ENCODE results near the gene RAB29. TPM values are rescaled to one million over a fixed set of nuclear protein-coding genes. Genes with fewer than 3 reads are reported as not detected.

The RAB29 gene
- total and polyA plus RNA-seq, 2 donors (not counting 1 experiment from before 2014, with no cell fraction given) = 51.7 to 61.4 TPM

DNA sequence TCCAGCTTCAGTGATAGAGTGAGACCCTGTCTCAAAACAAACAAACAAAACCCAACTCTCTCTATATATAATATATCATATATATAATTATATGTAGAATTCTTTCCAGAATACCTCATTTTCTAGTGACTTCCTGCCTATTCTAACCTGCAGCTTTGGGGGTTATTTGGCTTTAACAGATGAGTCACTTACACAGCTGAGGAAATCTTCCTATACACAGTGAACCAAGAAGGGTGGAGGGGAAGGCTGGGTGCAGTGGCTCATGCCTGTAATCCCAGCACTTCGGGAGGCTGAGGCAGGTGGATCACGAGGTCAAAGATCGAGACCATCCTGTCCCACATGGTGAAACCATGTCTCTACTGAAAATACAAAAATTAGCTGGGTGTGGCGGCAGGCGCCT, 9.2 kb downstream of the RAB29 start:
- POLR2A ChIA-PET = no interaction called here

DNA sequence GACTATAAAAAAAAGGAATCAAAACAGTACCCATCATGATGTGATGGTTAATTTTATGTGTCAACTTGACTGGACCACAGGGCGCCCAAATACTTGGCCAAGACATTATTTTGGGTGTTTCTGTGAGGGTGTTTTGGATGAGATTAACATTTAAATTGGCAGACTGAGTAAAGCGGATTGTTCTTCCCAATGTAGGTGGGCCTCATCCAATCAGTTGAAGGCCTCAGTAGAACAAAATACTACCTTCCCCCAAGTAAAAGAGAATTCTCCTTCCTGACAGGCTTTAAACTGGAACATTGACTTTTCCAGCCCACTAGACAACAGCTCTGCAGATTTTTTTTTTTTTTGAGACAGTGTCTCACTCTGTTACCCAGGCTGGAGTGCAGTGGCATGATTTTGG, 10.7 kb downstream of the RAB29 start:
- H2AFZ ChIP-seq (ENCODE audit: insufficient read depth, low read depth, low read length, poor library complexity, severe bottlenecking) = no peak overlapping the region
- no peak overlapping the region for H3K27ac ChIP-seq (ENCODE audit: low read length in 2 of 2)
- H4K20me1 ChIP-seq (ENCODE audit: control insufficient read depth, insufficient read depth, low read length, poor library complexity, severe bottlenecking) = no peaks in the 10 kb centered on the region
- no peak overlapping the region for H3K4me3 Mint-ChIP-seq
- ChIA-PET CTCF (interaction anchor here (1.7 to 2.2 kb wide), 2 partner anchors 53 to 213 kb away, joined by 5 to 6 read pairs; no protein-coding TSS in a partner anchor), POLR2A (no interaction called here)
- peaks cover 0 to 24% of the 10 kb centered on the region in 2 experiments for H3K36me3 ChIP-seq (replicated peaks in 1 of 2; ENCODE audit: control extremely low read depth in 1 of 2, control insufficient read depth in 1 of 2, extremely low read depth in 1 of 2, insufficient read depth in 2 of 2, low read length in 1 of 2)
- DNase-seq (no peak), ATAC-seq (ENCODE audit: low read depth) (no peak)
- no peaks in the 10 kb centered on the region for H3K9me3 ChIP-seq (ENCODE audit: control extremely low read depth in 1 of 3, control insufficient read depth in 2 of 3, insufficient read depth in 1 of 3, low read length in 2 of 3)
- no peaks in the 10 kb centered on the region for H3K4me1 Mint-ChIP-seq
- H3K4me1 ChIP-seq (ENCODE audit: control insufficient read depth in 2 of 2, insufficient read depth in 2 of 2, low read length in 2 of 2) = no peaks in the 10 kb centered on the region
- no peak overlapping the region for H3K9ac ChIP-seq (ENCODE audit: low read length)
- WGBS (ENCODE audit: insufficient coverage) = 80% methylated on average over 1 of the region's 2 CpGs
- H3K27me3 ChIP-seq (replicated peaks in 1 of 4; ENCODE audit: control extremely low read depth in 1 of 4, control insufficient read depth in 3 of 4, insufficient read depth in 4 of 4, low read length in 3 of 4) = no peaks in the 10 kb centered on the region
- no peak for TF ChIP-seq EZH2 (IDR thresholded peaks at IDR 0.05; ENCODE audit: borderline replicate concordance, insufficient read depth, low read depth, low read length, poor library complexity, severe bottlenecking)
- TF ChIP-seq, protein P1, sequence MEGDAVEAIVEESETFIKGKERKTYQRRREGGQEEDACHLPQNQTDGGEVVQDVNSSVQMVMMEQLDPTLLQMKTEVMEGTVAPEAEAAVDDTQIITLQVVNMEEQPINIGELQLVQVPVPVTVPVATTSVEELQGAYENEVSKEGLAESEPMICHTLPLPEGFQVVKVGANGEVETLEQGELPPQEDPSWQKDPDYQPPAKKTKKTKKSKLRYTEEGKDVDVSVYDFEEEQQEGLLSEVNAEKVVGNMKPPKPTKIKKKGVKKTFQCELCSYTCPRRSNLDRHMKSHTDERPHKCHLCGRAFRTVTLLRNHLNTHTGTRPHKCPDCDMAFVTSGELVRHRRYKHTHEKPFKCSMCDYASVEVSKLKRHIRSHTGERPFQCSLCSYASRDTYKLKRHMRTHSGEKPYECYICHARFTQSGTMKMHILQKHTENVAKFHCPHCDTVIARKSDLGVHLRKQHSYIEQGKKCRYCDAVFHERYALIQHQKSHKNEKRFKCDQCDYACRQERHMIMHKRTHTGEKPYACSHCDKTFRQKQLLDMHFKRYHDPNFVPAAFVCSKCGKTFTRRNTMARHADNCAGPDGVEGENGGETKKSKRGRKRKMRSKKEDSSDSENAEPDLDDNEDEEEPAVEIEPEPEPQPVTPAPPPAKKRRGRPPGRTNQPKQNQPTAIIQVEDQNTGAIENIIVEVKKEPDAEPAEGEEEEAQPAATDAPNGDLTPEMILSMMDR (IDR thresholded peaks at IDR 0.05) = no peak
- H3K27ac Mint-ChIP-seq = no peak overlapping the region
- no peaks in the 10 kb centered on the region for H3K27me3 Mint-ChIP-seq
- no peaks in the 10 kb centered on the region for H3K9me3 Mint-ChIP-seq (ENCODE audit: insufficient read depth)
- no peak overlapping the region for H3K4me2 ChIP-seq (replicated peaks; ENCODE audit: low read depth, low read length, poor library complexity, severe bottlenecking)
- intact Hi-C loops (cut with micrococcal nuclease) = no loop called here
- H3K4me3 ChIP-seq (ENCODE audit: control extremely low read depth in 1 of 5, extremely low read depth in 1 of 5, insufficient read depth in 1 of 5, low read depth in 2 of 5, low read length in 4 of 5) = no peak overlapping the region
- H3K79me2 ChIP-seq (ENCODE audit: control insufficient read depth, insufficient read depth, low read length) = no peaks in the 10 kb centered on the region

More for the DNA sequence above, 9.2 kb downstream of the RAB29 start:
- Histone ChIP-seq H3K27ac (ENCODE audit: low read length in 2 of 2) (no peak overlapping the region), H3K9ac (ENCODE audit: low read length) (no peak overlapping the region), H3K36me3 (replicated peaks in 1 of 2; ENCODE audit: control extremely low read depth in 1 of 2, control insufficient read depth in 1 of 2, extremely low read depth in 1 of 2, insufficient read depth in 2 of 2, low read length in 1 of 2) (peaks cover 2 to 32% of the 10 kb centered on the region in 2 experiments), H3K4me2 (replicated peaks; ENCODE audit: low read depth, low read length, poor library complexity, severe bottlenecking) (no peak overlapping the region), H3K4me1 (ENCODE audit: control insufficient read depth in 2 of 2, insufficient read depth in 2 of 2, low read length in 2 of 2) (no peaks in the 10 kb centered on the region), H3K4me3 (ENCODE audit: control extremely low read depth in 1 of 5, extremely low read depth in 1 of 5, insufficient read depth in 1 of 5, low read depth in 2 of 5, low read length in 4 of 5) (no peak overlapping the region), H3K79me2 (ENCODE audit: control insufficient read depth, insufficient read depth, low read length) (no peaks in the 10 kb centered on the region), H3K27me3 (replicated peaks in 1 of 4; ENCODE audit: control extremely low read depth in 1 of 4, control insufficient read depth in 3 of 4, insufficient read depth in 4 of 4, low read length in 3 of 4) (no peaks in the 10 kb centered on the region), H2AFZ (ENCODE audit: insufficient read depth, low read depth, low read length, poor library complexity, severe bottlenecking) (no peak overlapping the region), H3K9me3 (ENCODE audit: control extremely low read depth in 1 of 3, control insufficient read depth in 2 of 3, insufficient read depth in 1 of 3, low read length in 2 of 3) (peaks cover 0 to 3% (median 0%) of the 10 kb centered on the region in 3 donors), H4K20me1 (ENCODE audit: control insufficient read depth, insufficient read depth, low read length, poor library complexity, severe bottlenecking) (no peaks in the 10 kb centered on the region)
- H3K4me3 Mint-ChIP-seq = no peak overlapping the region
- no peak for DNase-seq
- CTCF ChIA-PET = interaction anchor here (1.0 to 2.2 kb wide), 3 partner anchors 55 to 218 kb away, joined by 3 to 6 read pairs (median 5); no protein-coding TSS in a partner anchor
- H3K27me3 Mint-ChIP-seq = no peaks in the 10 kb centered on the region
- ATAC-seq (ENCODE audit: low read depth) = no peak
- H3K4me1 Mint-ChIP-seq = peaks cover 3% of the 10 kb centered on the region
- WGBS (ENCODE audit: insufficient coverage) = 76% methylated on average over 5 of the region's 5 CpGs
- no peak for TF ChIP-seq EZH2 (IDR thresholded peaks at IDR 0.05; ENCODE audit: borderline replicate concordance, insufficient read depth, low read depth, low read length, poor library complexity, severe bottlenecking)
- TF ChIP-seq, protein P1 (IDR thresholded peaks at IDR 0.05) = no peak
- intact Hi-C loops (cut with micrococcal nuclease) = no loop called here
- H3K9me3 Mint-ChIP-seq (ENCODE audit: insufficient read depth) = no peaks in the 10 kb centered on the region
- H3K27ac Mint-ChIP-seq = no peak overlapping the region

All from B cell (primary cell).